GM21529 (cell line): ENCODE measurements around the gene AKAP17A.
"Not testable (repeated sequence)": the region's sequence is repeated elsewhere in the genome, so short reads cannot be mapped to it uniquely, and the experiment has no call there.

Experiments
- ATAC-seq: cut with Tn5 transposase; IDR thresholded peaks from one replicate; pipeline ENCODE4 v1.9.1; 2021; ENCODE audit not compliant: unreplicated experiment

AKAP17A gene

GRCh38 chrX:1601051-1601767 lies 9.8 kb downstream of the AKAP17A start:
- ATAC-seq = no peak

- ATAC-seq = no peak
These were observed 10.3 kb downstream of the AKAP17A start for GRCh38 chrX:1601768-1602085.

GRCh38 chrX:1602299-1602698 lies 10.9 kb downstream of the AKAP17A start:
- ATAC-seq = no peak

GRCh38 chrX:1606496-1606895 lies 15.1 kb downstream of the AKAP17A start:
- ATAC-seq = no peak

- no peak for ATAC-seq
These were observed 17.9 kb downstream of the AKAP17A start for GRCh38 chrX:1609311-1609710.

- ATAC-seq = no peak
These were observed 18.4 kb downstream of the AKAP17A start for GRCh38 chrX:1609762-1610161.

GRCh38 chrX:1610166-1610565 lies 18.8 kb downstream of the AKAP17A start:
- ATAC-seq = no peak

GRCh38 chrX:1610736-1611135 lies 19.3 kb downstream of the AKAP17A start:
- ATAC-seq = no peak

- no peak for ATAC-seq
These were observed 21.4 kb downstream of the AKAP17A start for GRCh38 chrX:1612641-1613286.

GRCh38 chrX:1614927-1615326 lies 23.5 kb downstream of the AKAP17A start, which contains the start of gene ASMT:
ASMT (plus strand) TSS chrX:1615059; CDS start chrX:1615200, 141 bp downstream.
- ATAC-seq = no peak

GRCh38 chrX:1618689-1619088 lies 27.3 kb downstream of the AKAP17A start:
- ATAC-seq = no peak

GRCh38 chrX:1623691-1624090 lies 32.3 kb downstream of the AKAP17A start:
- ATAC-seq = no peak

GRCh38 chrX:1624158-1624860 lies 32.9 kb downstream of the AKAP17A start:
- ATAC-seq = not testable (repeated sequence)

GRCh38 chrX:1624861-1625215 lies 33.4 kb downstream of the AKAP17A start:
- not testable (repeated sequence) for ATAC-seq

GRCh38 chrX:1629244-1629643 lies 37.8 kb downstream of the AKAP17A start:
- no peak for ATAC-seq

- ATAC-seq = no peak
These were observed 54.6 kb downstream of the AKAP17A start for GRCh38 chrX:1646009-1646408.

GRCh38 chrX:1649621-1650020 lies 58.2 kb downstream of the AKAP17A start:
- ATAC-seq = no peak
